HepG2 (cell line): ENCODE data around the gene CEP20. TPM values are rescaled to one million over a fixed set of nuclear protein-coding genes. Genes with fewer than 3 reads are reported as not detected.

Experiments
- CAMTA2 ChIP-seq: sonication (generic); formaldehyde crosslinking; IDR thresholded peaks from 2 replicates; pipeline ENCODE4 v1.4.0; 2020; ENCODE audit warnings: mild to moderate bottlenecking, missing genetic modification reagents, borderline replicate concordance
- FLYWCH1 ChIP-seq: sonication (generic); formaldehyde crosslinking; IDR thresholded peaks from 2 replicates; pipeline ENCODE4 v1.8.1; 2023; ENCODE audit warnings: mild to moderate bottlenecking, missing genetic modification reagents
- PAF1 ChIP-seq: IDR thresholded peaks from 2 replicates; pipeline ENCODE4 v1.6.1; 2016; ENCODE audit warnings: missing genetic modification reagents, missing compliant biosample characterization
- SP2 ChIP-seq: sonication (generic); formaldehyde crosslinking; IDR thresholded peaks from 2 replicates; pipeline ENCODE4 v1.5.1; 2020; ENCODE audit warnings: mild to moderate bottlenecking, missing genetic modification reagents
- TSC22D2 ChIP-seq: sonication (generic); formaldehyde crosslinking; IDR thresholded peaks from 2 replicates; pipeline ENCODE4 v1.5.1; 2020; ENCODE audit warnings: missing genetic modification reagents, mild to moderate bottlenecking, borderline replicate concordance
- ZNF44 ChIP-seq: sonication (generic); formaldehyde crosslinking; IDR thresholded peaks from 2 replicates; pipeline ENCODE4 v1.5.1; 2020; ENCODE audit warnings: mild to moderate bottlenecking, missing genetic modification reagents
- ZNF629 ChIP-seq: sonication (generic); formaldehyde crosslinking; conservative IDR thresholded peaks from 2 replicates; pipeline ENCODE4 v1.5.0; 2020; ENCODE audit warnings: missing genetic modification reagents
- polyA plus RNA-seq, 8 experiments: library from polyadenylated mRNA; depleted of rRNA in 3 of 8; stranded (reverse) in 7 of 8; unstranded in 1 of 8; fragments of >200 nt; fragmentation: Illumina TruSeq in 4 of 8; extraction: Trizol in 4 of 8; gene quantifications; 2 replicates each; pipeline versions ENCODE4 v1.2.1 to v1.2.3, GENCODE V29; 2011 to 2016; ENCODE audit warnings: low read depth in 4 of 8, missing spikeins in 1 of 8, mixed read lengths in 1 of 8; ENCODE audit not compliant: insufficient read depth in 1 of 8
- total RNA-seq, 5 experiments: library from RNA; depleted of rRNA; stranded (reverse); fragments of >200 nt; fragmentation: Illumina TruSeq; extraction: Trizol; gene quantifications; 2 replicates each; pipeline ENCODE4 v1.2.3, GENCODE V29; 2016; ENCODE audit warnings: low read depth in 1 of 5
- TF ChIP-seq, protein P1 (sequence below): sonication (generic); formaldehyde crosslinking; IDR thresholded peaks from 2 replicates; pipeline ENCODE4 v1.5.1; 2020; ENCODE audit warnings: missing genetic modification reagents, mild to moderate bottlenecking, borderline replicate concordance
- TF ChIP-seq, protein P2 (sequence below): sonication (generic); formaldehyde crosslinking; conservative IDR thresholded peaks from 2 replicates; pipeline ENCODE4 v1.5.0; 2020; ENCODE audit warnings: missing genetic modification reagents
- TF ChIP-seq, protein P3 (sequence below): IDR thresholded peaks from 2 replicates; pipeline ENCODE4 v1.4.0; 2020; ENCODE audit warnings: mild to moderate bottlenecking, missing genetic modification reagents
- TF ChIP-seq, protein P4 (sequence below): sonication (generic); formaldehyde crosslinking; IDR thresholded peaks from 2 replicates; pipeline ENCODE4 v1.4.0; 2020; ENCODE audit warnings: low read depth, missing genetic modification reagents
- TF ChIP-seq, protein P5 (sequence below): sonication (generic); formaldehyde crosslinking; IDR thresholded peaks from 2 replicates; pipeline ENCODE4 v1.8.0; 2022; ENCODE audit warnings: mild to moderate bottlenecking, missing genetic modification reagents
- TF ChIP-seq, protein P6 (sequence below): sonication (generic); formaldehyde crosslinking; conservative IDR thresholded peaks from 2 replicates; pipeline ENCODE4 v1.4.0; 2020; ENCODE audit warnings: missing genetic modification reagents

Gene CEP20
- total and polyA plus RNA-seq, 2 of the 13 experiments (the other 11 are each of a cell fraction or from before 2014, with no cell fraction given): 53.0 to 54.1 TPM

DNA sequence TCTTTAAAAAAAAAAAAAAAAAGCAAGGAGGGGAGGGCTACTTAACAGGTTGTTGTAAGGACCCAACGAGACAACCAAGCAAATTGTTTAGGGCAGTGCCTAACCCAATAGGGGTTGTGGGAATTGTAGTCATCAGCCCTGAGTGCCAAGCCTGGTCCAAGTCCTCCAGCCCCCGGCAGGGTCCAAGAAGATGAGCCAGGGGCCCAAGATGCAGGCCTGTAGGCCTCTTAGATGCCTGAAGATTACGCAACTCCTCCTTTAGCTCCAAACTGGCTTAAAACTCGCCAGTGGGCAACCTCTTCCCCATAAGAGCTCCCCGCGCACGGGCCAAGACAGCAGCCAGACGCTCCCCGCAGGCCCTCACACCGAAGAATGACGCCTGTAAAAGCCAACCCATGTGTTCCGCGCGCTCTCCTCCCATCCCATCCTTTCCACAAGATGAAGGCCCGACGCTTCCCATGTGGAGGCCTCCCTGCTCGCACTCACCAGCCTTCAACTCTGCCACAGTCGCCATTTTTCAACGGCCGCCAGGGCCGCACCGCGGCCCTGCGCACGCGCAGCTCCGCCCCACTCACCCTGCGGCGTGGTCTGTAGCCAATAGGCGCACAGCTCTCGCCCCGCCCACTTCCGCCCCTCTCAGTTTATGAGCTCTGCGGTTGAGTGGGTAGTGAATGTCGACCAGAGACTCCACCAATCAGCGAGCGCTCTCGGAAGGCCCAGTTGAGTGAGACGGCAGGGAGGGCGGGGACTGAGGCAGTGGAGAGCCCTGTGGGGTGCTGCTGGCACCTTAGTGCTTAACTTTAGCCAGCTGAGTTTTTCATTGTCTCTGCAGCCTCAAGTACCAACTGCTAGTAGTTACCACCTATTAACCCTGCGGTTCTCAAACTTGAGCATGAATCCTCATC, at the start of gene CEP20 (continued):
- TF ChIP-seq, protein P1, sequence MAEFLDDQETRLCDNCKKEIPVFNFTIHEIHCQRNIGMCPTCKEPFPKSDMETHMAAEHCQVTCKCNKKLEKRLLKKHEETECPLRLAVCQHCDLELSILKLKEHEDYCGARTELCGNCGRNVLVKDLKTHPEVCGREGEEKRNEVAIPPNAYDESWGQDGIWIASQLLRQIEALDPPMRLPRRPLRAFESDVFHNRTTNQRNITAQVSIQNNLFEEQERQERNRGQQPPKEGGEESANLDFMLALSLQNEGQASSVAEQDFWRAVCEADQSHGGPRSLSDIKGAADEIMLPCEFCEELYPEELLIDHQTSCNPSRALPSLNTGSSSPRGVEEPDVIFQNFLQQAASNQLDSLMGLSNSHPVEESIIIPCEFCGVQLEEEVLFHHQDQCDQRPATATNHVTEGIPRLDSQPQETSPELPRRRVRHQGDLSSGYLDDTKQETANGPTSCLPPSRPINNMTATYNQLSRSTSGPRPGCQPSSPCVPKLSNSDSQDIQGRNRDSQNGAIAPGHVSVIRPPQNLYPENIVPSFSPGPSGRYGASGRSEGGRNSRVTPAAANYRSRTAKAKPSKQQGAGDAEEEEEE (CRISPR knock-in tag): no peak; the same call in 1 of the 2 replicates
- TF ChIP-seq, protein P2, sequence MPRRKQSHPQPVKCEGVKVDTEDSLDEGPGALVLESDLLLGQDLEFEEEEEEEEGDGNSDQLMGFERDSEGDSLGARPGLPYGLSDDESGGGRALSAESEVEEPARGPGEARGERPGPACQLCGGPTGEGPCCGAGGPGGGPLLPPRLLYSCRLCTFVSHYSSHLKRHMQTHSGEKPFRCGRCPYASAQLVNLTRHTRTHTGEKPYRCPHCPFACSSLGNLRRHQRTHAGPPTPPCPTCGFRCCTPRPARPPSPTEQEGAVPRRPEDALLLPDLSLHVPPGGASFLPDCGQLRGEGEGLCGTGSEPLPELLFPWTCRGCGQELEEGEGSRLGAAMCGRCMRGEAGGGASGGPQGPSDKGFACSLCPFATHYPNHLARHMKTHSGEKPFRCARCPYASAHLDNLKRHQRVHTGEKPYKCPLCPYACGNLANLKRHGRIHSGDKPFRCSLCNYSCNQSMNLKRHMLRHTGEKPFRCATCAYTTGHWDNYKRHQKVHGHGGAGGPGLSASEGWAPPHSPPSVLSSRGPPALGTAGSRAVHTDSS (CRISPR knock-in tag): peak; percentile 85; the same call in 1 of the 2 replicates
- TF ChIP-seq FLYWCH1 (CRISPR knock-in tag) (no peak), TSC22D2 (CRISPR knock-in tag) (peak; percentile 75), CAMTA2 (peak; percentile 80; the same call in 1 of the 2 replicates), ZNF44 (CRISPR knock-in tag) (no peak; the same call in 1 of the 2 replicates), SP2 (CRISPR knock-in tag) (peak; percentile 92), ZNF629 (CRISPR knock-in tag) (no peak), PAF1 (CRISPR knock-in tag) (no peak)
- TF ChIP-seq, protein P3, sequence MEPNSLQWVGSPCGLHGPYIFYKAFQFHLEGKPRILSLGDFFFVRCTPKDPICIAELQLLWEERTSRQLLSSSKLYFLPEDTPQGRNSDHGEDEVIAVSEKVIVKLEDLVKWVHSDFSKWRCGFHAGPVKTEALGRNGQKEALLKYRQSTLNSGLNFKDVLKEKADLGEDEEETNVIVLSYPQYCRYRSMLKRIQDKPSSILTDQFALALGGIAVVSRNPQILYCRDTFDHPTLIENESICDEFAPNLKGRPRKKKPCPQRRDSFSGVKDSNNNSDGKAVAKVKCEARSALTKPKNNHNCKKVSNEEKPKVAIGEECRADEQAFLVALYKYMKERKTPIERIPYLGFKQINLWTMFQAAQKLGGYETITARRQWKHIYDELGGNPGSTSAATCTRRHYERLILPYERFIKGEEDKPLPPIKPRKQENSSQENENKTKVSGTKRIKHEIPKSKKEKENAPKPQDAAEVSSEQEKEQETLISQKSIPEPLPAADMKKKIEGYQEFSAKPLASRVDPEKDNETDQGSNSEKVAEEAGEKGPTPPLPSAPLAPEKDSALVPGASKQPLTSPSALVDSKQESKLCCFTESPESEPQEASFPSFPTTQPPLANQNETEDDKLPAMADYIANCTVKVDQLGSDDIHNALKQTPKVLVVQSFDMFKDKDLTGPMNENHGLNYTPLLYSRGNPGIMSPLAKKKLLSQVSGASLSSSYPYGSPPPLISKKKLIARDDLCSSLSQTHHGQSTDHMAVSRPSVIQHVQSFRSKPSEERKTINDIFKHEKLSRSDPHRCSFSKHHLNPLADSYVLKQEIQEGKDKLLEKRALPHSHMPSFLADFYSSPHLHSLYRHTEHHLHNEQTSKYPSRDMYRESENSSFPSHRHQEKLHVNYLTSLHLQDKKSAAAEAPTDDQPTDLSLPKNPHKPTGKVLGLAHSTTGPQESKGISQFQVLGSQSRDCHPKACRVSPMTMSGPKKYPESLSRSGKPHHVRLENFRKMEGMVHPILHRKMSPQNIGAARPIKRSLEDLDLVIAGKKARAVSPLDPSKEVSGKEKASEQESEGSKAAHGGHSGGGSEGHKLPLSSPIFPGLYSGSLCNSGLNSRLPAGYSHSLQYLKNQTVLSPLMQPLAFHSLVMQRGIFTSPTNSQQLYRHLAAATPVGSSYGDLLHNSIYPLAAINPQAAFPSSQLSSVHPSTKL (CRISPR knock-in tag): no peak; the same call in 1 of the 2 replicates
- TF ChIP-seq, protein P4, sequence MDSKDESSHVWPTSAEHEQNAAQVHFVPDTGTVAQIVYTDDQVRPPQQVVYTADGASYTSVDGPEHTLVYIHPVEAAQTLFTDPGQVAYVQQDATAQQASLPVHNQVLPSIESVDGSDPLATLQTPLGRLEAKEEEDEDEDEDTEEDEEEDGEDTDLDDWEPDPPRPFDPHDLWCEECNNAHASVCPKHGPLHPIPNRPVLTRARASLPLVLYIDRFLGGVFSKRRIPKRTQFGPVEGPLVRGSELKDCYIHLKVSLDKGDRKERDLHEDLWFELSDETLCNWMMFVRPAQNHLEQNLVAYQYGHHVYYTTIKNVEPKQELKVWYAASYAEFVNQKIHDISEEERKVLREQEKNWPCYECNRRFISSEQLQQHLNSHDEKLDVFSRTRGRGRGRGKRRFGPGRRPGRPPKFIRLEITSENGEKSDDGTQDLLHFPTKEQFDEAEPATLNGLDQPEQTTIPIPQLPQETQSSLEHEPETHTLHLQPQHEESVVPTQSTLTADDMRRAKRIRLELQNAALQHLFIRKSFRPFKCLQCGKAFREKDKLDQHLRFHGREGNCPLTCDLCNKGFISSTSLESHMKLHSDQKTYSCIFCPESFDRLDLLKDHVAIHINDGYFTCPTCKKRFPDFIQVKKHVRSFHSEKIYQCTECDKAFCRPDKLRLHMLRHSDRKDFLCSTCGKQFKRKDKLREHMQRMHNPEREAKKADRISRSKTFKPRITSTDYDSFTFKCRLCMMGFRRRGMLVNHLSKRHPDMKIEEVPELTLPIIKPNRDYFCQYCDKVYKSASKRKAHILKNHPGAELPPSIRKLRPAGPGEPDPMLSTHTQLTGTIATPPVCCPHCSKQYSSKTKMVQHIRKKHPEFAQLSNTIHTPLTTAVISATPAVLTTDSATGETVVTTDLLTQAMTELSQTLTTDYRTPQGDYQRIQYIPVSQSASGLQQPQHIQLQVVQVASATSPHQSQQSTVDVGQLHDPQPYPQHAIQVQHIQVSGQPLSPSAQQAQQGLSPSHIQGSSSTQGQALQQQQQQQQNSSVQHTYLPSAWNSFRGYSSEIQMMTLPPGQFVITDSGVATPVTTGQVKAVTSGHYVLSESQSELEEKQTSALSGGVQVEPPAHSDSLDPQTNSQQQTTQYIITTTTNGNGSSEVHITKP: peak; percentile 41; the same call in 1 of the 2 replicates
- TF ChIP-seq, protein P5, sequence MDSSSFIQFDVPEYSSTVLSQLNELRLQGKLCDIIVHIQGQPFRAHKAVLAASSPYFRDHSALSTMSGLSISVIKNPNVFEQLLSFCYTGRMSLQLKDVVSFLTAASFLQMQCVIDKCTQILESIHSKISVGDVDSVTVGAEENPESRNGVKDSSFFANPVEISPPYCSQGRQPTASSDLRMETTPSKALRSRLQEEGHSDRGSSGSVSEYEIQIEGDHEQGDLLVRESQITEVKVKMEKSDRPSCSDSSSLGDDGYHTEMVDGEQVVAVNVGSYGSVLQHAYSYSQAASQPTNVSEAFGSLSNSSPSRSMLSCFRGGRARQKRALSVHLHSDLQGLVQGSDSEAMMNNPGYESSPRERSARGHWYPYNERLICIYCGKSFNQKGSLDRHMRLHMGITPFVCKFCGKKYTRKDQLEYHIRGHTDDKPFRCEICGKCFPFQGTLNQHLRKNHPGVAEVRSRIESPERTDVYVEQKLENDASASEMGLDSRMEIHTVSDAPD (CRISPR knock-in tag): 0 out of 2 replicates have a peak, but pooled peaks have one; percentile 43
- TF ChIP-seq, protein P6, sequence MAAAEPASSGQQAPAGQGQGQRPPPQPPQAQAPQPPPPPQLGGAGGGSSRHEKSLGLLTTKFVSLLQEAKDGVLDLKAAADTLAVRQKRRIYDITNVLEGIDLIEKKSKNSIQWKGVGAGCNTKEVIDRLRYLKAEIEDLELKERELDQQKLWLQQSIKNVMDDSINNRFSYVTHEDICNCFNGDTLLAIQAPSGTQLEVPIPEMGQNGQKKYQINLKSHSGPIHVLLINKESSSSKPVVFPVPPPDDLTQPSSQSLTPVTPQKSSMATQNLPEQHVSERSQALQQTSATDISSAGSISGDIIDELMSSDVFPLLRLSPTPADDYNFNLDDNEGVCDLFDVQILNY: peak; percentile 68
